ENCODE measurements around the gene IRF8.

DNA sequence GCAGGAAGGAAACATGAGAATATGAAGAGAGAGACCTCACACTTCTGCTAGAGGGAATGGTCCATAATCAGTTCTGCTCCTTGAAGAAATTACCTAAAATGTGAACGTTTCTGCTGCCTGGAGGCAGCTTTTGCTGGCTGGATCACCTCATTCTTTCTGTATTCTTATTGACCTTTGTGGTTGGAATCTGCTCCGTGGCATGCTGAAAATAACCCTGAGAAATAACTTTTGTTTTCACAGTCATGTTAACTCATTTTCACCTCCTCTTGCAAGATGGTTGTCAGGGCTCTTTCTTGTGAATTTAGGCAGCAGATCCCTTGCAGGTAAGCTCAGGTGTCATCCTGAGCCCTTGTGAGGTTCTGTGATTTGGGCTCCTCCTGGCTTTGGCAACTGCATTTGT is 70.2 kb downstream of the IRF8 start:
- TF ChIP-seq, protein P1, sequence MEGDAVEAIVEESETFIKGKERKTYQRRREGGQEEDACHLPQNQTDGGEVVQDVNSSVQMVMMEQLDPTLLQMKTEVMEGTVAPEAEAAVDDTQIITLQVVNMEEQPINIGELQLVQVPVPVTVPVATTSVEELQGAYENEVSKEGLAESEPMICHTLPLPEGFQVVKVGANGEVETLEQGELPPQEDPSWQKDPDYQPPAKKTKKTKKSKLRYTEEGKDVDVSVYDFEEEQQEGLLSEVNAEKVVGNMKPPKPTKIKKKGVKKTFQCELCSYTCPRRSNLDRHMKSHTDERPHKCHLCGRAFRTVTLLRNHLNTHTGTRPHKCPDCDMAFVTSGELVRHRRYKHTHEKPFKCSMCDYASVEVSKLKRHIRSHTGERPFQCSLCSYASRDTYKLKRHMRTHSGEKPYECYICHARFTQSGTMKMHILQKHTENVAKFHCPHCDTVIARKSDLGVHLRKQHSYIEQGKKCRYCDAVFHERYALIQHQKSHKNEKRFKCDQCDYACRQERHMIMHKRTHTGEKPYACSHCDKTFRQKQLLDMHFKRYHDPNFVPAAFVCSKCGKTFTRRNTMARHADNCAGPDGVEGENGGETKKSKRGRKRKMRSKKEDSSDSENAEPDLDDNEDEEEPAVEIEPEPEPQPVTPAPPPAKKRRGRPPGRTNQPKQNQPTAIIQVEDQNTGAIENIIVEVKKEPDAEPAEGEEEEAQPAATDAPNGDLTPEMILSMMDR (IDR thresholded peaks at IDR 0.05): no peak
- no peak for TF ChIP-seq POLR2A (IDR thresholded peaks at IDR 0.05)
